ENCODE results near the gene OPN3. TPM values are rescaled to one million over a fixed set of nuclear protein-coding genes. Genes with fewer than 3 reads are reported as not detected.

The OPN3 gene
- total RNA-seq, 1 donor from 2014 or later, result 19.9 TPM

DNA sequence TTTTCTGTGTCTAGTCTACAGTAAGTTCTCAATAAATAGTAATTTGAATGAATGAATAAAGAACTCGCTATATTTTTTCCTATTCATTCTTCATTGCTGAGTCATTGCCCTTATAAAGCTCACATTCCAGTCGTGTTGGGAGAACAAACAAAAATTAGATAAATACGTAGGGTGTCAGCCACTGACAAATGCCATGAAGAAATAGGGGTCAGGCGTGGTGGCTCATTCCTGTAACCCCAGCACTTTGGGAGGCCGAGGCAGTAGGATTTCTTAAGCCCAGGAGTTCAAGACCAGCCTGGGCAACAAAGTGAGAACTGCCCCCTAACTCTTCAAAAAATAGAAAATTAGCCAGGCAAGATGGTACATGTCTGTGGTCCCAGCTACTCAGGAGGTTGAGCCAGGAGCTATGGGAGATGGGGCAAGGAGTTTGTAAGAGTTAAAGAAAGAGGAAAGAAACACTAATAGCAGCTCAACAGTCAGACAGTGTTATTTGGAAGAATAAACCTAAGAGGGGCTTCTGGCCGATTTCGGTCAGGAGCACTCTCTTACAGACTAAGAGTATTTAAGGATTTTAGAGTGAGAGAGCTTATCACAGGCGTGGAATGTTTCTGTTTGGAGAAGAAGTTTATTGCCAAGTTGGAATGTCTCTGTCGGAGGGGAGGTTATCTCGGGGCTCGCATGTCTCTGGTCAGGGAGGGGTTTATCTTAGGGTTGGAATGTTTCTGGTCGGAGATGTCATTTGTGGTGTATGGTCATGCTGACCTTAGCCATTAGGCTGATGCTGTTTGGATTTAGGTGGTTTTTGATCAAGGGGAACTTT is 1.8 kb upstream of the OPN3 start:
- no peak for DNase-seq (ENCODE audit: low spot score, unreplicated experiment)
- H3K4me3 Mint-ChIP-seq (ENCODE audit: low read depth), result no peak overlapping the region
- peaks cover 9% of the 10 kb centered on the region for H3K9me3 Mint-ChIP-seq (ENCODE audit: low read depth)
- H3K27ac Mint-ChIP-seq, result peak overlapping the region; percentile 8
- H3K4me1 Mint-ChIP-seq (ENCODE audit: low read depth), result peaks cover 17% of the 10 kb centered on the region
- peaks cover under 1% of the 10 kb centered on the region for H3K36me3 Mint-ChIP-seq (ENCODE audit: insufficient read depth)
- H3K27me3 Mint-ChIP-seq, result no peaks in the 10 kb centered on the region
- TF ChIP-seq, protein P1, sequence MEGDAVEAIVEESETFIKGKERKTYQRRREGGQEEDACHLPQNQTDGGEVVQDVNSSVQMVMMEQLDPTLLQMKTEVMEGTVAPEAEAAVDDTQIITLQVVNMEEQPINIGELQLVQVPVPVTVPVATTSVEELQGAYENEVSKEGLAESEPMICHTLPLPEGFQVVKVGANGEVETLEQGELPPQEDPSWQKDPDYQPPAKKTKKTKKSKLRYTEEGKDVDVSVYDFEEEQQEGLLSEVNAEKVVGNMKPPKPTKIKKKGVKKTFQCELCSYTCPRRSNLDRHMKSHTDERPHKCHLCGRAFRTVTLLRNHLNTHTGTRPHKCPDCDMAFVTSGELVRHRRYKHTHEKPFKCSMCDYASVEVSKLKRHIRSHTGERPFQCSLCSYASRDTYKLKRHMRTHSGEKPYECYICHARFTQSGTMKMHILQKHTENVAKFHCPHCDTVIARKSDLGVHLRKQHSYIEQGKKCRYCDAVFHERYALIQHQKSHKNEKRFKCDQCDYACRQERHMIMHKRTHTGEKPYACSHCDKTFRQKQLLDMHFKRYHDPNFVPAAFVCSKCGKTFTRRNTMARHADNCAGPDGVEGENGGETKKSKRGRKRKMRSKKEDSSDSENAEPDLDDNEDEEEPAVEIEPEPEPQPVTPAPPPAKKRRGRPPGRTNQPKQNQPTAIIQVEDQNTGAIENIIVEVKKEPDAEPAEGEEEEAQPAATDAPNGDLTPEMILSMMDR (IDR thresholded peaks at IDR 0.05; ENCODE audit: unreplicated experiment), result no peak

DNA sequence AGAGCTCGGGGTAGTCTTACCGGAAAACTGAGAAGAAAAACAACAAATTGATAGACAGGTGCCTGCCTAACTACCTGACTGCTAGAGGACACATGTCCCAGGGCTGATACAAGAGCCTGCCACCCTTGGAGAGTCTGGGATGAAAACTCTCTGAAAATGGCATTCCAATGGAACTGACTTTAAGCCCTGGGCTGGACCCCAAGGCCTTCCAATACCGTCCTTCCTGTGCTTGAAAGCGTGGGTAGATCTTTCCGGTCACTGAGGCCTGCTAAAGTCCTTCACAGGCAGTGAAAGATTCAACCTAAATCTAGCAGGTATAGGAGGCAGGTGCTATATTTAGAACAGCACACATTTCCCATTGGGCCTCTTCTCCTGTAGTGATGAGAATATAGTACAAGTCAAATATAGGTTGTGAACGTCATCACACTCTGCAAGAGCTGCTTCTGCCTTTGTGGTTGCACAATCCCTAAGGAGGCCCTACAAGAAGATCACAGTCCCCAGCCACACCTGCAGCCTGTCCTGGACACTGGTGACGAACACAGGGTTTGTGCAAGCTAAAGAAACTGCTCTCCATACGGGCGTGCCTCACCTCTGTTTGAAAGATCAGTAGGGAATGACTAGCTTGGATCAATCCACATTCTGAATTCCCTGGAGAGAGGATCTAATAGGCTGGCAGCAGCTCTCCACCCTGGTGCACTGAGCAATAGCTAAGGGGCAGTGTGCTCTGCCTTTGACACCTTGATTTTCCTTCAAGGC is 876 bp upstream of the OPN3 start:
- peak overlapping the region; percentile 78 for H3K4me3 Mint-ChIP-seq (ENCODE audit: low read depth)
- TF ChIP-seq, protein P1 (IDR thresholded peaks at IDR 0.05; ENCODE audit: unreplicated experiment), result no peak
- peaks cover 20% of the 10 kb centered on the region for H3K4me1 Mint-ChIP-seq (ENCODE audit: low read depth)
- H3K27ac Mint-ChIP-seq, result peak overlapping the region; percentile 89
- no peaks in the 10 kb centered on the region for H3K27me3 Mint-ChIP-seq
- H3K9me3 Mint-ChIP-seq (ENCODE audit: low read depth), result peaks cover 9% of the 10 kb centered on the region
- H3K36me3 Mint-ChIP-seq (ENCODE audit: insufficient read depth), result peaks cover 5% of the 10 kb centered on the region
- no peak for DNase-seq (ENCODE audit: low spot score, unreplicated experiment)

DNA sequence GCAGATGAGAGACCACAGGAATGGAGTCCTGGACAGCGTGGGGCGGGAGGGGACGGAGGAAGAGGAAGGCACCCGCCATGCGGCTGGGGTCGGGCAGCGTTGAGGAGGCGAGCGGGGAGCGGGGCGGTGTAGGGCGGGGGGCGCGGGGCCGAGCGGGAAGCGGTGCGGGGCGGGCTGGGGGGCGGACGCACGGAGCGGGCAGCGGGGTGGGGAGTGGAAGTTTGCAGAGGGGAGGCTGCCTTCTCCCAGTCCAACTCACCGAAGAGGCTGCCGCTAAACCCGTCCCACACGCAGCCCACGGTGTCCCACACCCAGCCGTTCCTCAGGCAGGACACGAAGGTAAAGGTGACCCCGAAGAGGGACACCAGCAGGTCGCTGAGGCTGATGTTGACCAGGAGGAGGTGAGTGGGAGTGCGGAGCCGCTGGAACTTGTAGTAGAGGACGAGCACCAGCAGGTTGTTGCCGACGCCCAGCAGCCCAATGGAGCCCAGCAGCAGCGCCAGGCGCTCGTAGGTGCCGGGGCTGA is 483 bp downstream of the OPN3 start:
- Mint-ChIP-seq H3K27ac (peak overlapping the region; percentile 79), H3K36me3 (ENCODE audit: insufficient read depth) (peaks cover 14% of the 10 kb centered on the region), H3K4me1 (ENCODE audit: low read depth) (peaks cover 20% of the 10 kb centered on the region), H3K27me3 (no peaks in the 10 kb centered on the region), H3K4me3 (ENCODE audit: low read depth) (peak overlapping the region; percentile 87), H3K9me3 (ENCODE audit: low read depth) (peaks cover 16% of the 10 kb centered on the region)
- TF ChIP-seq, protein P1 (IDR thresholded peaks at IDR 0.05; ENCODE audit: unreplicated experiment), result no peak
- DNase-seq (ENCODE audit: low spot score, unreplicated experiment), result peak; percentile 17

GRCh38 chr1:241638909-241639622 is 1.1 kb downstream of the OPN3 start:
- Mint-ChIP-seq H3K9me3 (ENCODE audit: low read depth) (peaks cover 16% of the 10 kb centered on the region), H3K27ac (peak overlapping the region; percentile 79), H3K4me3 (ENCODE audit: low read depth) (peak overlapping the region; percentile 87), H3K36me3 (ENCODE audit: insufficient read depth) (peaks cover 18% of the 10 kb centered on the region), H3K4me1 (ENCODE audit: low read depth) (peaks cover 20% of the 10 kb centered on the region), H3K27me3 (no peaks in the 10 kb centered on the region)
- TF ChIP-seq, protein P1 (IDR thresholded peaks at IDR 0.05; ENCODE audit: unreplicated experiment), result no peak
- no peak for DNase-seq (ENCODE audit: low spot score, unreplicated experiment)

Measured in progenitor cell of endocrine pancreas (in vitro differentiated cells).